DOHH2 (cell line): ENCODE measurements around the gene CCDC177.

Experiments used
- EZH2phosphoT487 ChIP-seq: fragments of 200-600 bp; sonication (generic); IDR thresholded peaks from 2 replicates; pipeline ENCODE4 v1.6.1; 2017; ENCODE audit warnings: borderline replicate concordance, mild to moderate bottlenecking, antibody characterized with exemption, low read length, moderate library complexity, mixed read lengths
- TF ChIP-seq, protein P1 (sequence below): fragments of 200-600 bp; sonication (generic); IDR thresholded peaks from one replicate; pipeline ENCODE4 v1.5.1; 2014; ENCODE audit warnings: antibody characterized with exemption, mild to moderate bottlenecking, low read depth, low read length; ENCODE audit not compliant: poor library complexity, severe bottlenecking

DNA sequence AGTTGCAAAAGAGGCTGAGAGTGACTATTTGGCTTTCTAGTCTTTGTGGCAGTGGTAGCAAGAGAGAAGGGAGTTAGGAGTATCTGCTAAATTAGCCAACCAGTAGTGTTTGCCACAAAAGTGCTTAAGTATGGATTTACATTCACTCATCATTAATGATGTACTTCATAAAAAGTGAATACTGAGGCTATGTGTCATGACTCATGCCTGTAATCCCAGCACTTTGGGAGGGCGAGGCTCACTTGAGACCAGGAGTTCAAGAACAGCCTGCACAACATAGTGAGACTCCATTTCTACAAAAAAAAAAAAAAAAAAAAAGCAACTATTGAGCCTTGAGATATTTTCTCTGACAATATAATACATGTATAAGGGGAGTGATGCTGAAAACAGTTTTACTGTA, 36.8 kb downstream of the CCDC177 start:
- TF ChIP-seq, protein P1, sequence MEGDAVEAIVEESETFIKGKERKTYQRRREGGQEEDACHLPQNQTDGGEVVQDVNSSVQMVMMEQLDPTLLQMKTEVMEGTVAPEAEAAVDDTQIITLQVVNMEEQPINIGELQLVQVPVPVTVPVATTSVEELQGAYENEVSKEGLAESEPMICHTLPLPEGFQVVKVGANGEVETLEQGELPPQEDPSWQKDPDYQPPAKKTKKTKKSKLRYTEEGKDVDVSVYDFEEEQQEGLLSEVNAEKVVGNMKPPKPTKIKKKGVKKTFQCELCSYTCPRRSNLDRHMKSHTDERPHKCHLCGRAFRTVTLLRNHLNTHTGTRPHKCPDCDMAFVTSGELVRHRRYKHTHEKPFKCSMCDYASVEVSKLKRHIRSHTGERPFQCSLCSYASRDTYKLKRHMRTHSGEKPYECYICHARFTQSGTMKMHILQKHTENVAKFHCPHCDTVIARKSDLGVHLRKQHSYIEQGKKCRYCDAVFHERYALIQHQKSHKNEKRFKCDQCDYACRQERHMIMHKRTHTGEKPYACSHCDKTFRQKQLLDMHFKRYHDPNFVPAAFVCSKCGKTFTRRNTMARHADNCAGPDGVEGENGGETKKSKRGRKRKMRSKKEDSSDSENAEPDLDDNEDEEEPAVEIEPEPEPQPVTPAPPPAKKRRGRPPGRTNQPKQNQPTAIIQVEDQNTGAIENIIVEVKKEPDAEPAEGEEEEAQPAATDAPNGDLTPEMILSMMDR = no peak
- no peak for TF ChIP-seq EZH2phosphoT487
